Measurements from ENCODE around the gene LAMB1.

The LAMB1 gene

DNA sequence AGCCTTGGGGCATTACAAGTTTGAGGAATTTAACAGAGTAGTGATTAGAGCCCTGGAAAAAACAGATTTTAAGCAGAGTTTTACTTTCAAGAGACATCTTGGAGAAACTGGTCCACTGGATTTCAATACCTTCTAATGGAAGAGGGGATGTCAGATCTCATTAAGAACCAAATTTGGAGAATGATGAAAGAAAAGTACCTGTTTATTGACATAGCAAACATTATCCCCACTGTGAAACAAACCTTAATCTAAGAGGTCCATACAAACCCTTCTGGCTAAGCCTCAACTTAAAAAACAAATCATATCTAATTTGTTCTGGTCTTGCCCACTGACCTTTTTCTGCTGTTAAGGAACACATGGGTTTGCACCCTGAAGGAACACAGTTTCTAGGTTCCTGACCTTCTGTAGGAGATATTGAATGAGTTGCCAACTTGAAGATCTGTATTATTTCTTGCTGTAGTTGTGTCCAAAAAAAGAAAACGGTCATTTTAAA is 53.5 kb downstream of the LAMB1 start:
- no peak for TF ChIP-seq CTCF (IDR thresholded peaks at IDR 0.05; ENCODE audit: control extremely low read depth, extremely low read depth, low read depth, missing control alignments)
- DNase-seq (ENCODE audit: extremely low spot score): no peak
- CTCF ChIA-PET: no interaction called here
- POLR2A ChIA-PET: no interaction called here

GRCh38 chr7:107948645-107949442 is 54.1 kb downstream of the LAMB1 start:
- POLR2A ChIA-PET: no interaction called here
- TF ChIP-seq CTCF (IDR thresholded peaks at IDR 0.05; ENCODE audit: control extremely low read depth, extremely low read depth, low read depth, missing control alignments): no peak
- no peak for DNase-seq (ENCODE audit: extremely low spot score)
- CTCF ChIA-PET: no interaction called here

DNA sequence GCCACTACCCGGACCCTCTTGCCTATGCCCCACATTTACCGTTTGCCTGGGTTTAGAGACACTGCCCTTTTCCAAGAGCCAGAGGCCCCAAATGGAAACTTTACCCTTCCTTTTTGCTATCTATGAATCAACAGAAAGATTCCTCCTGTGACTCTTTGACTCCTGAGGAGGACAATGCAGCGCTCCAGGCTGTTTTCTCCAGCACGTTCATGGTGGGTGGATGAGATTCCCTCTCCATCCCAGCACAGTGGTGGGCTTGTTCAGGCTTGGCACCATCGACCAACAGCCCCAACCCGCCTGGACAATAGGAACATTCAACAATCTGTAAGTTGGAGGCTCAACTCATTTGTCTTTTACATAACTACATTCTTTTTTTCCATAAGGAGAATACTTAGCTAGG is 56.1 kb downstream of the LAMB1 start:
- no peak for TF ChIP-seq CTCF (IDR thresholded peaks at IDR 0.05; ENCODE audit: control extremely low read depth, extremely low read depth, low read depth, missing control alignments)
- ChIA-PET CTCF (interaction anchor here (1.1 to 1.2 kb wide), 3 partner anchors 10 to 12 kb away, joined by 3 read pairs; no protein-coding TSS in a partner anchor), POLR2A (no interaction called here)
- DNase-seq (ENCODE audit: extremely low spot score): no peak

DNA sequence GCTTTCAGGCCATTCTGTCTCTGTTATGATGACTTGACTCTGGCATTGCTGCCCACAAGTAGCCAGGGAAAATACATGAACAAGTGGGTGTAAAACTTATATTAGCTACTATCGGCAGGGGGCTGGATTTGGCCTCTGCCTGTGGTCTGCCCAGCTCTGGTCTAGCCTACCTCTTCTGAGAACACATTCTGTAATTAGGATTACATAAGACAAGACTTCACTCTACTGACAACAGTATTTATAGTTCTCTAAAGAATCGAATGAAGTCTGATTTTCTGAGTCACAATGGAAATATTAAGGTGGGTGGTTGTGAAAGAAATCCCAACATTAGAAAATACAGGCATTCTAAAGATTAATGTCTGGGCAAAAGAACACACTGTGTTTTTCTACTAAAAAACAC is 56.5 kb downstream of the LAMB1 start:
- DNase-seq (ENCODE audit: extremely low spot score): no peak
- POLR2A ChIA-PET: no interaction called here
- CTCF ChIA-PET: interaction anchor here (1.2 kb wide), 2 partner anchors 12 kb away, joined by 3 read pairs; no protein-coding TSS in a partner anchor
- TF ChIP-seq CTCF (IDR thresholded peaks at IDR 0.05; ENCODE audit: control extremely low read depth, extremely low read depth, low read depth, missing control alignments): no peak

DNA sequence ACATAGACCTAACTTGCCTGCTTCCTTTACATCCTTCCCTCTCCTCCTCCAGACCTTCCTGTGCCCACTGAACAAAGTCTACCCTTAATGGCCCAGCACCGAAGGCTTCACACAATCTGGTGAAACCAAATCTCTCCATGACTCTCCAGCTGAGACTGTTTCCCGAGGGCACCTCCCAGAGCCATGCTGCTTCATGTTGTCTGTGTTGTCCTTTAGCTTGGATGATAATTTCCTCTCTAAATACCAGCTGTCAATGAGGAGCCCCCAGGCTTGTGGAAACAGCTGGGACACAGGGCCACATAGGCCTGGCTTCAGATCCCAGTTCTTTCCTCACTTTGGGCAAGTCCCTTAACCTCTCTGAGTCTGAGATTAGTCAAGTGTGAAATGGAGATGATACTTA is 57.6 kb downstream of the LAMB1 start:
- DNase-seq (ENCODE audit: extremely low spot score): no peak
- ChIA-PET POLR2A (no interaction called here), CTCF (interaction anchor here (1.3 to 1.7 kb wide), 2 partner anchors 15 to 201 kb away, joined by 3 to 5 read pairs; no protein-coding TSS in a partner anchor)
- TF ChIP-seq CTCF (IDR thresholded peaks at IDR 0.05; ENCODE audit: control extremely low read depth, extremely low read depth, low read depth, missing control alignments): no peak

GRCh38 chr7:107944411-107945169 is 58.4 kb downstream of the LAMB1 start:
- CTCF ChIA-PET: interaction anchor here (1.3 to 1.7 kb wide), 2 partner anchors 14 to 201 kb away, joined by 3 to 5 read pairs; no protein-coding TSS in a partner anchor
- POLR2A ChIA-PET: interaction anchor here (0.6 kb wide), 1 partner anchor 112 kb away, joined by 6 read pairs; no protein-coding TSS in a partner anchor
- DNase-seq (ENCODE audit: extremely low spot score): no peak
- no peak for TF ChIP-seq CTCF (IDR thresholded peaks at IDR 0.05; ENCODE audit: control extremely low read depth, extremely low read depth, low read depth, missing control alignments)

Data from GM10248 (cell line).